Measurements from ENCODE around the gene CLCN3.

The CLCN3 gene

DNA sequence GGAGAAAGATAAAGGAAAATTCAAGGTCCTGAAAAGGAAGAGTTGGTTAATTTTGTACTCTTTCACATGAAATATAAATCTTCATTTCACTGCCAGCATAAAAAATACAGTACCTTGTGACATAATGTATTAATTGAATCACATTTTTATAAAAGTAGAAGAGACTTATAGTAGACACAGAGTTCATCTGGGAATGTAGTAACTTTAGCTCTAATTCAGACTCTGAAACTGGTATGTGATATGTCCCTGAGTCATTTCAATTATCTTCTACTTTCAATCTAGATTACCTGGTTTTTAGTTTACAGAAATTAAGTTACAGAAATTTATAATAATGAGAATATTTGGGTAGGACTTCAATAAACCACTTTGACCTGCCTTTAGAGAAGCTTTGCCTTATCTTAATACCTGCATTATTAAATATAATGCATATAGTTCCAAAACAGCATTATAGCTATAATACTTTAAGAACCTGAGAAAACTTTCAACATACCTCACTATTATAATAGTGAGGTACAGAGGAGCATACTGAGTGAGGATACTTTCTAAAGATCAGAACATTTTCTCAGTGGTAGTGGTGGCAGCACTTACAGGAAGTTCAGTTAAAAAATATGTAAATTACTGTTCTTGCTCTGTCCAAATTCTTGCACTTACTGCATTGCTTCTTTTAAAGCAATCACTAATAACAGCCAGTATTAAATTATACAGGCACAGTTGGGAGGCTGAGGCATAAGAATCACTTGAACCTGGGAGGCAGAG, 19.2 kb upstream of the CLCN3 start:
- TF ChIP-seq POLR2AphosphoS5 (IDR thresholded peaks at IDR 0.05; ENCODE audit: low read depth, low read length) = no peak
- no peak for TF ChIP-seq TAF1 (IDR thresholded peaks at IDR 0.05; ENCODE audit: borderline replicate concordance, insufficient read depth, low read length)
- TF ChIP-seq FOXP2 (optimal IDR thresholded peaks at IDR 0.05; ENCODE audit: borderline replicate concordance, extremely low read depth, extremely low read length, insufficient read depth) = no peak
- TF ChIP-seq, protein P1, sequence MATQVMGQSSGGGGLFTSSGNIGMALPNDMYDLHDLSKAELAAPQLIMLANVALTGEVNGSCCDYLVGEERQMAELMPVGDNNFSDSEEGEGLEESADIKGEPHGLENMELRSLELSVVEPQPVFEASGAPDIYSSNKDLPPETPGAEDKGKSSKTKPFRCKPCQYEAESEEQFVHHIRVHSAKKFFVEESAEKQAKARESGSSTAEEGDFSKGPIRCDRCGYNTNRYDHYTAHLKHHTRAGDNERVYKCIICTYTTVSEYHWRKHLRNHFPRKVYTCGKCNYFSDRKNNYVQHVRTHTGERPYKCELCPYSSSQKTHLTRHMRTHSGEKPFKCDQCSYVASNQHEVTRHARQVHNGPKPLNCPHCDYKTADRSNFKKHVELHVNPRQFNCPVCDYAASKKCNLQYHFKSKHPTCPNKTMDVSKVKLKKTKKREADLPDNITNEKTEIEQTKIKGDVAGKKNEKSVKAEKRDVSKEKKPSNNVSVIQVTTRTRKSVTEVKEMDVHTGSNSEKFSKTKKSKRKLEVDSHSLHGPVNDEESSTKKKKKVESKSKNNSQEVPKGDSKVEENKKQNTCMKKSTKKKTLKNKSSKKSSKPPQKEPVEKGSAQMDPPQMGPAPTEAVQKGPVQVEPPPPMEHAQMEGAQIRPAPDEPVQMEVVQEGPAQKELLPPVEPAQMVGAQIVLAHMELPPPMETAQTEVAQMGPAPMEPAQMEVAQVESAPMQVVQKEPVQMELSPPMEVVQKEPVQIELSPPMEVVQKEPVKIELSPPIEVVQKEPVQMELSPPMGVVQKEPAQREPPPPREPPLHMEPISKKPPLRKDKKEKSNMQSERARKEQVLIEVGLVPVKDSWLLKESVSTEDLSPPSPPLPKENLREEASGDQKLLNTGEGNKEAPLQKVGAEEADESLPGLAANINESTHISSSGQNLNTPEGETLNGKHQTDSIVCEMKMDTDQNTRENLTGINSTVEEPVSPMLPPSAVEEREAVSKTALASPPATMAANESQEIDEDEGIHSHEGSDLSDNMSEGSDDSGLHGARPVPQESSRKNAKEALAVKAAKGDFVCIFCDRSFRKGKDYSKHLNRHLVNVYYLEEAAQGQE (IDR thresholded peaks at IDR 0.05; ENCODE audit: insufficient read depth in 1 of 2, low read depth in 2 of 2, low read length in 2 of 2) = no peak
- TF ChIP-seq SIN3A (IDR thresholded peaks at IDR 0.05; ENCODE audit: borderline replicate concordance, insufficient read depth, low read length) = no peak

DNA sequence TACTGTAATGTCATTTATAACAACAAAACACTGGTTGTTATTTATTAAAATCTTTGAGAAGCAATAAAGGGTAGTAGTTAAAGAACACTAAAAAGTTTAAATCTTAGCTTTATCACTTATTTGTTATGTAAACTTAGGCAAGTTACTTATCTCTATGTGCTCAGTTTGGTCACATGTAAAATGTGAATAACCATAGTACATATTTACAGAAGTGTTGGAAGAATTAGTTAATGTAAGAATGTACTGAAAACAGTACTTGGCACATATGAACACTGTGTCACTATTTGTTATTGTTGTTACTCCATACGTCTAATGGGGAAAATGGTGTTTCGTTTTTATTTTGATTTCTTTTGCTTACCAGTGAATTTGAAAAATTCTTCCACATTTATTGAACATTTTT, 17.1 kb upstream of the CLCN3 start:
- TF ChIP-seq SIN3A (IDR thresholded peaks at IDR 0.05; ENCODE audit: borderline replicate concordance, insufficient read depth, low read length) (no peak), FOXP2 (optimal IDR thresholded peaks at IDR 0.05; ENCODE audit: borderline replicate concordance, extremely low read depth, extremely low read length, insufficient read depth) (no peak), POLR2AphosphoS5 (IDR thresholded peaks at IDR 0.05; ENCODE audit: low read depth, low read length) (no peak), TAF1 (IDR thresholded peaks at IDR 0.05; ENCODE audit: borderline replicate concordance, insufficient read depth, low read length) (no peak)
- TF ChIP-seq, protein P1 (IDR thresholded peaks at IDR 0.05; ENCODE audit: insufficient read depth in 1 of 2, low read depth in 2 of 2, low read length in 2 of 2) = no peak

DNA sequence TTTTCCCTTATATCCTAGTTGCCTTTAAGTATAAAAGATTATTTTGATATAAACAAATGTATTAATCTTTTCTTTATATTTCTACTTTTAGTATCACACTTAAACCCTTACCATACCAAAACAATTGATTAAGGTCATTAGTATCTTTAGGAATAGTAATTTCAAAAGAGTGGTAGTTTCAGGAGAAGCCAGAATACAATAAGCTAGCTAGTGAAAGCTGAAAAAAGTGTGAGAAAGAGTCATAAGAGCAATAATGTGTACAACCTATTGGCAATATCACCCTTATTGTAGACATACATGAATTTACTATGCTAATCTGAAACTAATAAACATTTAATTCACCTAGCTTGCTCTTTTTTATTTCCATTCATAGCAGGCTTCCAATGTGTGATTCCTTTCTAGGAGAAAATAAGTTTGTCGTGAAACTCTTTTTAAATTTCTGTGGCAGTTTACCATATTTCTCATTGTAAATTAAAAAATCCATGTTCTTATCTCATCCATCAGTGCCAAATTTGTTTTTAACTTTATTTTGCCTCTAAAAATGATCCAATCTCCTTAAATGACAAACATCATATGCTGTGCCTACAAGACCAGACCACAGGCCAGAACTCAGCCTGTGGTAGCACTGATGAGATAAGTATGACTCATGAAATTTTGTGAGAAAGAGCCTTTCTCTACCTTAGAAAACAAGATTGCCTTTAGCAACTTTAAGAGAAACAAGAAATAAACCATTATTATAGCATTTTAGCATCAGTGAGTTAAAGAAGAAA, 16.1 kb upstream of the CLCN3 start:
- TF ChIP-seq POLR2AphosphoS5 (IDR thresholded peaks at IDR 0.05; ENCODE audit: low read depth, low read length) (no peak), TAF1 (IDR thresholded peaks at IDR 0.05; ENCODE audit: borderline replicate concordance, insufficient read depth, low read length) (no peak)

DNA sequence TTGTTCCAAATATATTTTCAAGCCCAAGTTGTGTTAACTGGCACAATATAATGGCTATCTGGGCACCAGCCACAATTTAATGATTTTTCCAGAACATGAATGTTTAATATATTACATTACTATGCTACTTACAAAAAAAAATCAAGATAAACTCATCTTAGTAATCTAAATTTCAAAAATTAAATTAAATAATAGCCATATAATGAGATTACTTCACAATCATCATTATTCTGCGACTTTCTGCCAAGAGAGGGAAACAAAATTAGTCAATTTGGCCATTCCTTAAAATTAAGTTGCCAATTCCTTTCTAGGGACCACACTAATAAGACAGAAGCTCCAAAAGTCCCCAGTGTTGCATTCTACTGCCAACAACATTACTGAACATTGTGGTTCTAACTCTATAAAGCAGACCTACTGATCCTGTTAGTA, 15.5 kb upstream of the CLCN3 start:
- TF ChIP-seq SIN3A (IDR thresholded peaks at IDR 0.05; ENCODE audit: borderline replicate concordance, insufficient read depth, low read length) (no peak), POLR2AphosphoS5 (IDR thresholded peaks at IDR 0.05; ENCODE audit: low read depth, low read length) (no peak), TAF1 (IDR thresholded peaks at IDR 0.05; ENCODE audit: borderline replicate concordance, insufficient read depth, low read length) (no peak), FOXP2 (optimal IDR thresholded peaks at IDR 0.05; ENCODE audit: borderline replicate concordance, extremely low read depth, extremely low read length, insufficient read depth) (no peak)
- TF ChIP-seq, protein P1 (IDR thresholded peaks at IDR 0.05; ENCODE audit: insufficient read depth in 1 of 2, low read depth in 2 of 2, low read length in 2 of 2) = no peak

DNA sequence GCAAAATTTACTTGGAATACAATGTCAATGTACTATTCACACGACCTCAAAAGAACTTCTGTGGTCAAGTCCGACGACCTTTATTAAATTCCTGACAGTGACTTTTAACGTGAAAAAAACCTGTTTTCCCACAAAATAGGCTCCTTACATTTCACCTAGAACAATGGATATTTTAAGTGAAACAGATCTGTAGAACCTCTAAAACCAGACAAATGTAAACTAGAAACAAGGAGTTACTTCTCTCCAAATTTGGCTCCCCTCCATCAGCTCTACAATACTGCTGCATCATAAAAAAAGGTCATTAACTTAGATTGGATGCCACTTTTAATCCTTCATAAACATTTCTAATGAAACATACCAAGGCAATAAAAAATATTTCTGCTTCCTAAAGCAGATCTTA, 9.2 kb upstream of the CLCN3 start:
- no peak for TF ChIP-seq SIN3A (IDR thresholded peaks at IDR 0.05; ENCODE audit: borderline replicate concordance, insufficient read depth, low read length)
